Embryonic facial prominence (tissue), 1 donor: ENCODE measurements around the gene NXN.
A peak's percentile ranks its signal among the peaks of the same experiment; 100 is the strongest.
"Not testable (repeated sequence)": the region's sequence is repeated elsewhere in the genome, so short reads cannot be mapped to it uniquely, and the experiment has no call there.

Experiments used
- DNase-seq: peaks from one replicate; pipeline ENCODE4 v3.0.0-alpha.2; 2016; ENCODE audit errors: extremely low spot score

Gene NXN

GRCh38 chr17:800446-801242, 178.9 kb downstream of the NXN start:
- DNase-seq, result no peak

- DNase-seq, result no peak
Observed at GRCh38 chr17:799261-799660, 180.3 kb downstream of the NXN start.

- DNase-seq, result no peak
Observed at GRCh38 chr17:798246-798645, 181.3 kb downstream of the NXN start.

- no peak for DNase-seq
Observed at GRCh38 chr17:797236-797840, 182.2 kb downstream of the NXN start.

- DNase-seq, result no peak
Observed at GRCh38 chr17:796609-797008, 183.0 kb downstream of the NXN start.

- no peak for DNase-seq
Observed at GRCh38 chr17:795721-796120, 183.9 kb downstream of the NXN start.

- DNase-seq, result no peak
Observed at GRCh38 chr17:795276-795675, 184.3 kb downstream of the NXN start.

- DNase-seq, result peak; percentile 67
Observed at GRCh38 chr17:794876-795275, 184.7 kb downstream of the NXN start.

- DNase-seq, result no peak
Observed at GRCh38 chr17:792277-792676, 187.3 kb downstream of the NXN start.

GRCh38 chr17:791829-792228, 187.7 kb downstream of the NXN start:
- no peak for DNase-seq

- DNase-seq, result not testable (repeated sequence)
Observed at GRCh38 chr17:790874-791247, 188.7 kb downstream of the NXN start.

- peak; percentile 20 for DNase-seq
Observed at GRCh38 chr17:789931-790873, 189.4 kb downstream of the NXN start.

GRCh38 chr17:789160-789840, 190.3 kb downstream of the NXN start:
- no peak for DNase-seq

- no peak for DNase-seq
Observed at GRCh38 chr17:788551-788950, 191.0 kb downstream of the NXN start.

GRCh38 chr17:787641-788221, 191.8 kb downstream of the NXN start:
- DNase-seq, result no peak

- DNase-seq, result not testable (repeated sequence)
Observed at GRCh38 chr17:785901-786300, 193.7 kb downstream of the NXN start.

GRCh38 chr17:784143-784542, 195.4 kb downstream of the NXN start:
- DNase-seq, result no peak

- DNase-seq, result peak; percentile 66
Observed at GRCh38 chr17:781805-782731, 197.5 kb downstream of the NXN start, which contains the start of the genes GLOD4 and MRM3. Gene GLOD4 (minus strand): TSS chr17:782280. CDS start chr17:782255, 25 bp downstream. Gene MRM3 (plus strand): TSS chr17:782353. CDS start chr17:782379, 26 bp downstream.

GRCh38 chr17:778096-778495, 201.5 kb downstream of the NXN start:
- DNase-seq, result no peak

- DNase-seq, result no peak
Observed at GRCh38 chr17:774313-774584, 205.3 kb downstream of the NXN start.
